ENCODE measurements around the gene BTBD9.

GRCh38 chr6:38391206-38391605 is 248.5 kb downstream of the BTBD9 start:
- no peak for TF ChIP-seq EZH2 (IDR thresholded peaks at IDR 0.05; ENCODE audit: insufficient read depth, poor library complexity, severe bottlenecking)
- no peak for TF ChIP-seq EZH2phosphoT487 (IDR thresholded peaks at IDR 0.05; ENCODE audit: insufficient read depth, low read depth)

Measured in GM23248 (cell line).